ENCODE results near the gene PSMB10.

Gene PSMB10

DNA sequence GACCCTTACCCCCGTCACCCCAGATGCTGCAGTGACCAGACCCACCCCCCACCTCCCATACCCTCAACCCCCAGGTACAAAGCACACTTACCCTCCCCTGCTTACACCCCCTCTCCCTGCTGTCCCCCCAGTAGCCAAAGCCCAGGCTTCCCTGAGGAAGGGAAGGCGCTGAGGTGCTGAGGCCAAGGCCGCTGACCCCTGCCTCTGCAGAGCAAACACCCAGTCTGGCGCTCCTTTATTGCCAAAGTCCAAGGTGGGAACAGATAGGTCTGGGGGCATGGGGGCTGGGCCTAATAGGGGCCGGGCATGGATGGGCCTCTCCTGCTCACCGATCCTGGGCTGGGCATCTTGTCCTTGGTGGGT lies 6.6 kb upstream of the PSMB10 start:
- Histone ChIP-seq H3K9me2 (replicated peaks; ENCODE audit: low read depth, low read length) (no peaks in the 10 kb centered on the region), H3K4me3 (ENCODE audit: low read length, poor library complexity, severe bottlenecking) (no peak overlapping the region), H3K27me3 (ENCODE audit: insufficient read depth, low read length, poor library complexity, severe bottlenecking) (no peaks in the 10 kb centered on the region), H3K4me2 (ENCODE audit: low read depth, low read length, poor library complexity, severe bottlenecking) (no peak overlapping the region), H3K9me3 (ENCODE audit: insufficient read depth, low read depth, low read length) (no peaks in the 10 kb centered on the region), H3K9ac (ENCODE audit: low read depth, low read length, poor library complexity, severe bottlenecking) (no peak overlapping the region), H4K20me1 (ENCODE audit: insufficient read depth, low read length, poor library complexity, severe bottlenecking) (no peaks in the 10 kb centered on the region), H2AFZ (ENCODE audit: low read length) (no peak overlapping the region), H3K79me2 (ENCODE audit: insufficient read depth, low read length) (peaks cover under 1% of the 10 kb centered on the region; the same call in 1 of the 2 replicates), H3K4me1 (ENCODE audit: insufficient read depth, low read length, poor library complexity, severe bottlenecking) (peaks cover 15% of the 10 kb centered on the region), H3K36me3 (ENCODE audit: insufficient read depth, low read length) (no peaks in the 10 kb centered on the region), H3F3A (ENCODE audit: low read depth) (no peaks in the 10 kb centered on the region; the same call in 1 of the 2 replicates)
- TF ChIP-seq, protein P1, sequence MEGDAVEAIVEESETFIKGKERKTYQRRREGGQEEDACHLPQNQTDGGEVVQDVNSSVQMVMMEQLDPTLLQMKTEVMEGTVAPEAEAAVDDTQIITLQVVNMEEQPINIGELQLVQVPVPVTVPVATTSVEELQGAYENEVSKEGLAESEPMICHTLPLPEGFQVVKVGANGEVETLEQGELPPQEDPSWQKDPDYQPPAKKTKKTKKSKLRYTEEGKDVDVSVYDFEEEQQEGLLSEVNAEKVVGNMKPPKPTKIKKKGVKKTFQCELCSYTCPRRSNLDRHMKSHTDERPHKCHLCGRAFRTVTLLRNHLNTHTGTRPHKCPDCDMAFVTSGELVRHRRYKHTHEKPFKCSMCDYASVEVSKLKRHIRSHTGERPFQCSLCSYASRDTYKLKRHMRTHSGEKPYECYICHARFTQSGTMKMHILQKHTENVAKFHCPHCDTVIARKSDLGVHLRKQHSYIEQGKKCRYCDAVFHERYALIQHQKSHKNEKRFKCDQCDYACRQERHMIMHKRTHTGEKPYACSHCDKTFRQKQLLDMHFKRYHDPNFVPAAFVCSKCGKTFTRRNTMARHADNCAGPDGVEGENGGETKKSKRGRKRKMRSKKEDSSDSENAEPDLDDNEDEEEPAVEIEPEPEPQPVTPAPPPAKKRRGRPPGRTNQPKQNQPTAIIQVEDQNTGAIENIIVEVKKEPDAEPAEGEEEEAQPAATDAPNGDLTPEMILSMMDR (conservative IDR thresholded peaks at IDR 0.05; ENCODE audit: low read length): no peak
- TF ChIP-seq EZH2phosphoT487 (IDR thresholded peaks at IDR 0.05; ENCODE audit: borderline replicate concordance): no peak

DNA sequence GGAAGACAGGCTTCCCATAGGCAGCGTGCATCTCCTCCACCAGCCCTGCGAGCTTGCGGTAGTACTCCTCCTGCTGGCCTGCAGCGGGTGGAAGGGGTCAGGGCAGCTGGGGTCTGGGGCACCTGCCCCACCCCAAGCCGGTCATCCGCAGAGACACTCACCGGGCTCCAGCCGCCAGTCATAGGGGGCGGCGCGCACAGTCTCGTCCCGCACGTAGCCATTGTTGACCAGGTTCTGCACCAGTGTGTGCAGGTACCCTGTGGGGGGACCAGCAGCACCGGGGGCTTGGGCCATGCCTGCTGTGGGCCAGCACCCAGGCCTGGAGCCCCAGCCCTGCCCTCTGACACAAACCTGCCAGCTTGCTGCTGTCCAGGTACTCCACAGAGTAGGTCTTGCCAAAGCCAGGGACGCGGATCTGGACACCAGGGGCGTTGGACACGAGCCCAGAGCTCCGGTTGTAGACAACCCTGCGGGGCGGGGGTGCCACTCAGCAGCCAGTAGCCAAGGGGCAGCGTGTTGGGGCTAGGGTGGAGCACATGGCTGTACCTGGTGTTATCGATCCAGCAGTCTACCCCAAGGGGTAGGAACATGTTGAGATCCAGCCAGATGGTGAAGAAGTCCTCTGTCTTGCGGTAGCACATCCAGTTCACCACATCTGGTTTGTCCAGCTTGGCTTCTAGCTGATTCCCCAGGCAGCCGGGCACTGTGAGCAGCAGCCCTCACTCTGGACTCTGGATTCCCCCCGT lies 6.0 kb upstream of the PSMB10 start:
- Histone ChIP-seq H2AFZ (ENCODE audit: low read length) (no peak overlapping the region), H4K20me1 (ENCODE audit: insufficient read depth, low read length, poor library complexity, severe bottlenecking) (no peaks in the 10 kb centered on the region), H3K79me2 (ENCODE audit: insufficient read depth, low read length) (peaks cover 6% of the 10 kb centered on the region), H3K9me3 (ENCODE audit: insufficient read depth, low read depth, low read length) (no peaks in the 10 kb centered on the region), H3K9me2 (replicated peaks; ENCODE audit: low read depth, low read length) (no peaks in the 10 kb centered on the region), H3K36me3 (ENCODE audit: insufficient read depth, low read length) (no peaks in the 10 kb centered on the region), H3K4me1 (ENCODE audit: insufficient read depth, low read length, poor library complexity, severe bottlenecking) (peaks cover 15% of the 10 kb centered on the region), H3K4me2 (ENCODE audit: low read depth, low read length, poor library complexity, severe bottlenecking) (no peak overlapping the region), H3K4me3 (ENCODE audit: low read length, poor library complexity, severe bottlenecking) (no peak overlapping the region), H3K9ac (ENCODE audit: low read depth, low read length, poor library complexity, severe bottlenecking) (no peak overlapping the region), H3K27me3 (ENCODE audit: insufficient read depth, low read length, poor library complexity, severe bottlenecking) (no peaks in the 10 kb centered on the region), H3F3A (ENCODE audit: low read depth) (no peaks in the 10 kb centered on the region; the same call in 1 of the 2 replicates)
- TF ChIP-seq EZH2phosphoT487 (IDR thresholded peaks at IDR 0.05; ENCODE audit: borderline replicate concordance): no peak

DNA sequence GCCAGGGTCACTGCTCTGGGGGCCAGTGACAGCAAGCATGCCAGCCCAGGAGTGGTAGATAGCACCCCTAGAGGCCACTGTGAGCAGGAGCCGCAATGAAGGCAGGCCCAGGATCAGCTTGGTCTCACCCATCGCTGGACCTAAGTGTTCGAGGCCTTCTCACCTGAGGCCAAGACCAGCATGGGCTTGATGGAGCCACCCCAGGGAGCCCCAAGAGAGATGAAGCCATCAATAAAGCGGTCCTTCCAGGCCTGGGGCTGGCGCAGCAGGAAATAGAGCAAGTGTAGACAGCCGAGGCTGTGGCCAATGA lies 5.5 kb upstream of the PSMB10 start:
- Histone ChIP-seq H2AFZ (ENCODE audit: low read length) (no peak overlapping the region), H3F3A (ENCODE audit: low read depth) (no peaks in the 10 kb centered on the region; the same call in 1 of the 2 replicates), H3K4me3 (ENCODE audit: low read length, poor library complexity, severe bottlenecking) (no peak overlapping the region), H3K4me1 (ENCODE audit: insufficient read depth, low read length, poor library complexity, severe bottlenecking) (peaks cover 19% of the 10 kb centered on the region), H3K9ac (ENCODE audit: low read depth, low read length, poor library complexity, severe bottlenecking) (no peak overlapping the region), H3K79me2 (ENCODE audit: insufficient read depth, low read length) (peaks cover 11% of the 10 kb centered on the region), H4K20me1 (ENCODE audit: insufficient read depth, low read length, poor library complexity, severe bottlenecking) (no peaks in the 10 kb centered on the region), H3K27me3 (ENCODE audit: insufficient read depth, low read length, poor library complexity, severe bottlenecking) (no peaks in the 10 kb centered on the region), H3K4me2 (ENCODE audit: low read depth, low read length, poor library complexity, severe bottlenecking) (no peak overlapping the region), H3K9me3 (ENCODE audit: insufficient read depth, low read depth, low read length) (no peaks in the 10 kb centered on the region), H3K9me2 (replicated peaks; ENCODE audit: low read depth, low read length) (no peaks in the 10 kb centered on the region), H3K36me3 (ENCODE audit: insufficient read depth, low read length) (no peaks in the 10 kb centered on the region)
- TF ChIP-seq, protein P1 (conservative IDR thresholded peaks at IDR 0.05; ENCODE audit: low read length): peak; percentile 91
- no peak for TF ChIP-seq EZH2phosphoT487 (IDR thresholded peaks at IDR 0.05; ENCODE audit: borderline replicate concordance)

Measured in Loucy (cell line).